Esophagus (tissue), 2 donors: ENCODE measurements around the gene IER3. TPM values are rescaled to one million over a fixed set of nuclear protein-coding genes. Genes with fewer than 3 reads are reported as not detected.

Source experiments
- H3K27ac ChIP-seq, 2 donors: one replicate each; pipeline ENCODE4 v1.5.1; 2013; ENCODE audit warnings: low read depth in 2 of 2, mild to moderate bottlenecking in 2 of 2, inconsistent platforms in 1 of 2, low read length in 1 of 2, moderate library complexity in 1 of 2
- H3K27me3 ChIP-seq, 2 donors: one replicate each; pipeline ENCODE4 v1.6.1; 2013; ENCODE audit warnings: low read length in 2 of 2, control low read depth in 1 of 2, mild to moderate bottlenecking in 1 of 2; ENCODE audit not compliant: insufficient read depth in 2 of 2, control insufficient read depth in 1 of 2
- H3K36me3 ChIP-seq, 2 donors: one replicate each; pipeline ENCODE4 v1.6.1; 2013; ENCODE audit warnings: low read length in 1 of 2; ENCODE audit not compliant: control insufficient read depth in 2 of 2, insufficient read depth in 2 of 2
- H3K4me1 ChIP-seq, 2 donors: one replicate each; pipeline ENCODE4 v1.6.1; 2013; ENCODE audit warnings: low read length in 1 of 2; ENCODE audit not compliant: control insufficient read depth in 2 of 2, insufficient read depth in 2 of 2
- H3K4me3 ChIP-seq, 2 donors: one replicate each; pipeline ENCODE4 v1.5.1; 2013; ENCODE audit warnings: low read length in 2 of 2, mild to moderate bottlenecking in 2 of 2, low read depth in 1 of 2, moderate library complexity in 1 of 2
- H3K9me3 ChIP-seq, 2 donors: one replicate each; pipeline ENCODE4 v1.6.1; 2013; ENCODE audit warnings: mild to moderate bottlenecking in 2 of 2, low read depth in 1 of 2, low read length in 1 of 2, moderate library complexity in 1 of 2; ENCODE audit not compliant: control insufficient read depth in 2 of 2, insufficient read depth in 1 of 2
- WGBS, 2 donors: extraction: QIAGEN DNeasy Blood & Tissue Kit; methylation state at CpG; one replicate each; pipeline ENCODE4 v1.1.7; 2013; 5-methylcytosine and 5-hydroxymethylcytosine counted together
- polyA plus RNA-seq, 2 donors: library from polyadenylated mRNA; stranded (reverse); fragments of 200-250 nt; gene quantifications; one replicate each; pipeline ENCODE4 v1.2.3, GENCODE V29; 2013
- donor health status: healthy with polysubstance abuse.
- donor health status: Bipolar disorder and iron deficiency.

IER3 gene
- 100 to 1,000 TPM; 178 to 187 TPM for polyA plus RNA-seq

DNA sequence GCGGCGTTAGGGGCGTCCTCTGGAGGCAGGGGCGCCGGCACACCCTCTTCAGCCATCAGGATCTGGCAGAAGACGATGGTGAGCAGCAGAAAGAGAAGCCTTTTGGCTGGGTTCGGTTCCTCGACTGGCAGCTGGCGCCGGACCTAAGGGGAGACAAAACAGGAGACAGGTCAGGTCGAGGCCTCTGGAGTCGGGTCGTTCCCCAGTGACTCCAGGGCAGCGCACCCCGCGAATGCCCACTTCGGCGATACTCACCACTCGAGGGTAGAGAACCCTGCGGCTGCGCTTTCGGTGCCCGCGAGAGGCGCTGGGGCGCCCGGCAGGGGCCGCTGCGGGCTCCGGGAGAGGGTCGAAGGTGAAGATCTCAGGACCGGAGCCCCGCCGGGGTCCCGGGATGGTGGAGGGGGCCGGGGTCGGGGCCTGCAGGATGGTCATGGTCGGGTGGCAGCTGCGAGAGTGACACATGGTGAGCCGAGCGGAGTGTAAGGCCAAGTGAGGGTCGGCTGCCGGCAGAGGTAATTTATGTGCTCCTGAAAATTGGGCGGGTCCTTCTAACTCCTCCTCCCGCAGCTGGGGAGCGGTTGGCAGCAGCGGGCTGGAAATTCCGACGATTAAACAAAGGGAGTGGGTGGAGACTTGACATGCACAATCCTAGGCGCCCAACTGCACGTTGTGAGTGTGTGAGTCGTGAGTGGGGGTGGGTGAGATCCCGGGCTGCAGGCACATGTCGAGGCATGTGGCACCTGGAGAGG, at the start of gene IER3:
Gene IER3 (minus strand): TSS at position 494 of the 752 bp plus-strand sequence. CDS start 29 bp downstream, at position 465.
- Histone ChIP-seq H3K4me3 (peak within 1 kb of the TSS; percentile 67 to 94), H3K9me3 (no peaks in the 10 kb centered on the region), H3K36me3 (peaks cover under 1 to 11% of the 10 kb centered on the region in 2 donors), H3K27ac (peak within 1 kb of the TSS; percentile 84 to 96), H3K4me1 (peaks cover 2 to 22% of the 10 kb centered on the region in 2 donors), H3K27me3 (no peaks in the 10 kb centered on the region)
- 1% methylated on average over 52 to 54 of the region's 54 CpGs for WGBS, 2 donors

DNA sequence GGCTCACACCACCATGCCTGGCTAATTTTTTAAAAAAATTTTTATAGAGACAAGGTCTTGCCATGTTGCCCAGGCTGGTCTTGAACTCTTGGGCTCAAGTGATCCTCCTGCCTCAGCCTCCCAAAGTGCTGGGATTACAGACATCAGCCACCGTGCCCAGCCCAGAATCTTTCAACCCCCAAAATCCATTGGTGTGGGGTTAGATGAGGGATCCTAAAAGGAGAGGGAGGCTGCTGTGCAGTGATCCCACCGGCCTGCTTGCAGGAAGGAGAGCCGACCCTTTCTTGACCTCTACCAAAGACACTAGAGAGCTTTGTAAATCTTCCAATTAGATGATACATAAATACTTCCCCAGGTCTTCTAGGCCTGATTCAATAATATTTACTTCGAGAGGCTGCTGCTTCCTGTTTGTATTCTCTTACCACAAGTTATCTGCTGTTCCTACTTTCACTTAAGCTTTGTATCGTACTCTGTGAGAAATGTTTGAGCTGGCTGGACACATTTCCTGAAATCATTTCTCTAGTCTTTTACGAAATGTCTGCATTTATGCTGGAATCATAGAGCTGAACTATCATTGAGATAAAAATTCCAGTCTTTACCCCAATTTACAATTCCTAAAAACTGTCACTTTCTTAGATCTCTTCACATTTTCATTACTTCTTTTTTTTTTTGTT, 49.3 kb upstream of the IER3 start:
- H3K27ac ChIP-seq = peak overlapping the region; percentile 47 to 68
- H3K27me3 ChIP-seq = no peaks in the 10 kb centered on the region
- WGBS, 2 donors = 55 to 59% methylated on average over 6 of the region's 6 CpGs
- no peaks in the 10 kb centered on the region for H3K4me1 ChIP-seq
- H3K36me3 ChIP-seq = no peaks in the 10 kb centered on the region
- H3K9me3 ChIP-seq = no peaks in the 10 kb centered on the region
- no peak overlapping the region for H3K4me3 ChIP-seq

- no peak overlapping the region for H3K4me3 ChIP-seq
- no peaks in the 10 kb centered on the region for H3K4me1 ChIP-seq
- no peaks in the 10 kb centered on the region for H3K36me3 ChIP-seq
- no peaks in the 10 kb centered on the region for H3K9me3 ChIP-seq
- WGBS, 2 donors = 87 to 89% methylated on average over 2 of the region's 2 CpGs
- no peak overlapping the region for H3K27ac ChIP-seq
- H3K27me3 ChIP-seq = no peaks in the 10 kb centered on the region
Observed at GRCh38 chr6:30792786-30793185, 48.4 kb upstream of the IER3 start.

DNA sequence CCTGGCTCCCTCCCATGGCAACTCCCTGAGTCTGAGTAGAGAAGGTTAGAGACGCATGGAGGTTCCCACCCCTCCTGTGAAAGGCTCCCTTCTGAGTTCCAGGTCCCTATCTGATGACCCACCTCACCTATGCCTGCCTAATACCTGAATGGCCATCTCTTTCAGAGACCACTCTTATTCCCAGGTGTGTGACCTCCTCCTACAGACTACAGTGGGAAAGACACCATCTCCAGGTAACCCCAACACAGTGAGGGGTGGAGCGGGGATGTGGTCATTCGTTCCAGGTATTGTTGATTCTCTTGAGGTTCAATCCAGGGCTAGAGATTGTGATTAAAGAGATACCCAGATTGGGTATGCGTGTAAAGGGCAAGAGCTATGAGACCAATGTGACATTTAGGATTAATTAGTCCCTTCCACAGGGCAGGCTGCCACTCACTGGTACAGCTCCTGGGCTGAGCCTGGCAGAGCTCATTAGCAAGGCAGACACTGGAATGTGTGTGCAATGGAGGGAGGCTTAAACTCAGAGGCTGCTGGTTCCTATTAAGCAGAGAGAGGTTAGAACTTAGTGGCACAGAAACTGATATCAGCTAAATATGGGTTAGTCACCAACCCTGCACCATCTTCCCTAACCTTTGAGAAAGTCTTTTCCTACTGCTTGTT, 46.5 kb upstream of the IER3 start:
- H3K9me3 ChIP-seq = no peaks in the 10 kb centered on the region
- H3K4me3 ChIP-seq = no peak overlapping the region
- H3K27me3 ChIP-seq = no peaks in the 10 kb centered on the region
- H3K36me3 ChIP-seq = no peaks in the 10 kb centered on the region
- H3K4me1 ChIP-seq = no peaks in the 10 kb centered on the region
- 78 to 87% methylated on average over 4 of the region's 4 CpGs for whole genome bisulfite sequencing, 2 donors
- no peak overlapping the region for H3K27ac ChIP-seq

- Histone ChIP-seq H3K27ac (no peak overlapping the region), H3K27me3 (no peaks in the 10 kb centered on the region), H3K4me3 (no peak overlapping the region), H3K36me3 (no peaks in the 10 kb centered on the region), H3K9me3 (no peaks in the 10 kb centered on the region), H3K4me1 (no peaks in the 10 kb centered on the region)
- WGBS, 2 donors = 35 to 37% methylated on average over 1 of the region's 1 CpG
Observed at GRCh38 chr6:30789606-30790005, 45.3 kb upstream of the IER3 start.

GRCh38 chr6:30787954-30788353, 43.6 kb upstream of the IER3 start:
- Histone ChIP-seq H3K27me3 (no peaks in the 10 kb centered on the region), H3K9me3 (no peaks in the 10 kb centered on the region), H3K4me3 (no peak overlapping the region), H3K4me1 (no peaks in the 10 kb centered on the region), H3K36me3 (no peaks in the 10 kb centered on the region), H3K27ac (no peak overlapping the region)
- 58 to 59% methylated on average over 5 of the region's 5 CpGs for WGBS, 2 donors

GRCh38 chr6:30782425-30783014, 38.2 kb upstream of the IER3 start:
- Histone ChIP-seq H3K27me3 (no peaks in the 10 kb centered on the region), H3K4me1 (peaks cover 4 to 7% of the 10 kb centered on the region in 2 donors), H3K27ac (peak overlapping the region in 1 of 2 donors; percentile 70), H3K9me3 (no peaks in the 10 kb centered on the region), H3K36me3 (no peaks in the 10 kb centered on the region), H3K4me3 (no peak overlapping the region)

DNA sequence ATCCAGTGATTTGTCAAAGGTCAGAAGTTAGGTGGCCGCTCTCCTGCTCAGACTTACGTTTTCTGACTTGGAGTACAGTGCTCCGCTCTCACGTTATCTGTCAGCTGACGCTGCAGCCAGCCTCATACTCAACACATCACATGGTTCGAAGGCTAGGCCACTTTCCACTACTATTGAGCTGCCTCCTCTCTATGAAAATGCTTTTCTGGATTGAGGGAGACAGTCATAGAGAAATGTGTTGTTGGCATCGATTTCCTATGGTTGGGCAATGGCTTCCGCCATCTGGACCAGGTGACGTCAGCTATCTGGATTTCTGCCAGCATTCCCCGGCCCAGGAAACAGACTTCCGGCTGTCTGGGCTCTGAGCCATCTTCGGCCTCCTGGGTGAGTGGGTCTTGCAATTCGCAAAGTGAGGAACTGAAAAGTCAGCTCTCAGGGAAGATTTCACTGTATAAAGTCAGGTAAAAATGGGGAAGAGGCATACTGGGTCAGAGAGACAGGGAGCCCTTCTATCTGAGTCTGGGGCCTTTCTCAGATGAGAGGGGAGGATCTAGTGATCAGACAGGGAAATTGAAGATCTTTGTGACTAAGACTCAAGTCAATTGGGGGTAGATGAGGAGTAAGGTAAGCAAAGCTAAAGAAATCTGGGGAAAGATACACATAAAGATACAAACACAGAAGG, 37.5 kb upstream of the IER3 start:
- Histone ChIP-seq H3K4me1 (peaks cover 4 to 7% of the 10 kb centered on the region in 2 donors), H3K27ac (peak overlapping the region; percentile 74 to 91), H3K4me3 (no peak overlapping the region), H3K36me3 (no peaks in the 10 kb centered on the region), H3K9me3 (no peaks in the 10 kb centered on the region), H3K27me3 (no peaks in the 10 kb centered on the region)
- 27 to 33% methylated on average over 13 of the region's 13 CpGs for WGBS, 2 donors

DNA sequence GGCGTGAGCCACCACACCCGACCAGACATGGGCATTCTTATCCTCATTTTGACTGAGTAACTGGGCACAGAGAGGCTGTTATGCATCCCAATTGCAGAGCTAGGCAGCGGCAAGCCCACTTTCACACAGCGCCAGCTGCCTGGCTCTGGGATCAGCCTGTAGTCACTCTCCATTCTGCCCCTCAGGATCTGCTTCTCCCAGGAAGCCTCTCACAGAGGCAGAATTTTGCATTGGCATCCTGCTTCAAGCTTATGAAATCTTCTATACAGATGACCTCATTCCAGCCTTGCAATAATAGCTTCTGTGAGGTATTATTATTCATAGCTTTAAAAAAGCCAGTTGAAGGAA, 37.0 kb upstream of the IER3 start:
- no peaks in the 10 kb centered on the region for H3K36me3 ChIP-seq
- H3K9me3 ChIP-seq = no peaks in the 10 kb centered on the region
- peaks cover 4 to 7% of the 10 kb centered on the region in 2 donors for H3K4me1 ChIP-seq
- H3K4me3 ChIP-seq = no peak overlapping the region
- no peaks in the 10 kb centered on the region for H3K27me3 ChIP-seq
- WGBS, 2 donors = 77 to 93% methylated on average over 4 of the region's 4 CpGs
- peak overlapping the region; percentile 74 to 91 for H3K27ac ChIP-seq
